Left ventricle myocardium superior (tissue), 1 donor: Measurements from ENCODE around the gene SCIN. TPM values are rescaled to one million over a fixed set of nuclear protein-coding genes. Genes with fewer than 3 reads are reported as not detected.
"Not testable (repeated sequence)": the region's sequence is repeated elsewhere in the genome, so short reads cannot be mapped to it uniquely, and the experiment has no call there.

Source experiments
- ATAC-seq: fragments of 200-7000 bp; cut with Tn5 transposase; one replicate; pipeline ENCODE4 v1.9.1; 2020; ENCODE audit warnings: mild to moderate bottlenecking, moderate library complexity
- DNase-seq: peaks from one replicate; pipeline ENCODE4 v3.0.0-alpha.2; 2020
- intact Hi-C: fragments of 100-400 bp; cut with micrococcal nuclease; formaldehyde crosslinking; loops from one replicate; pipeline ENCODE4 v1.11.0; 2022
- long read RNA-seq: library from polyadenylated mRNA; unstranded; transcript quantifications from one replicate; pipeline ENCODE4 v2.0.0, GENCODE V29; 2021
- total RNA-seq: library from RNA; stranded (reverse); fragmentation: NEBNext Ultra II Directional; extraction: Animal tissue kit (Norgen Biotek cat#: 25700); gene quantifications from one replicate; pipeline ENCODE4 v1.2.1, GENCODE V29; 2021
- donor health status: DM: no; HTN: yes; CAD: no; lungs with severe emphysema.

SCIN gene
- 0.20 TPM for total RNA-seq
- long read RNA-seq: 0 reads

GRCh38 chr7:12570534-12571461, at the start of gene SCIN:
Gene SCIN, plus strand, starts transcription at chr7:12570720. Its CDS starts 67 bp downstream, at chr7:12570787.
- DNase-seq (peak; percentile 47), ATAC-seq (peak; percentile 54)
- intact Hi-C loops: no loop called here

- no peak for DNase-seq
- no peak for ATAC-seq
- intact Hi-C loops: loop anchor here (5.0 kb wide), 2 partner anchors 97 to 737 kb away; no protein-coding TSS in a partner anchor
These were observed 45.6 kb upstream of the SCIN start for GRCh38 chr7:12524794-12525386.

- intact Hi-C loops, ATAC-seq, DNase-seq: not testable (repeated sequence)
These were observed 43.8 kb upstream of the SCIN start for GRCh38 chr7:12526693-12527092.

GRCh38 chr7:12527670-12528069, 42.9 kb upstream of the SCIN start:
- ATAC-seq, intact Hi-C loops, DNase-seq: not testable (repeated sequence)

- intact Hi-C loops: no loop called here
These were observed 40.4 kb upstream of the SCIN start for GRCh38 chr7:12529971-12530710.

GRCh38 chr7:12531784-12532183, 38.7 kb upstream of the SCIN start:
- intact Hi-C loops: no loop called here
- DNase-seq (no peak), ATAC-seq (no peak)

More at GRCh38 chr7:12529971-12530710, 40.4 kb upstream of the SCIN start:
- no peak for DNase-seq
- no peak for ATAC-seq

GRCh38 chr7:12534046-12534445, 36.5 kb upstream of the SCIN start:
- ATAC-seq (no peak), DNase-seq (no peak)
- intact Hi-C loops: no loop called here

- ATAC-seq (no peak), DNase-seq (no peak)
- intact Hi-C loops: no loop called here
These were observed 30.8 kb upstream of the SCIN start for GRCh38 chr7:12539681-12540080.

GRCh38 chr7:12540850-12541249, 29.7 kb upstream of the SCIN start:
- DNase-seq: no peak
- intact Hi-C loops: no loop called here
- ATAC-seq: no peak

GRCh38 chr7:12543586-12543985, 26.9 kb upstream of the SCIN start:
- ATAC-seq (no peak), DNase-seq (no peak)
- intact Hi-C loops: no loop called here

- DNase-seq (no peak), ATAC-seq (no peak)
- intact Hi-C loops: no loop called here
These were observed 21.4 kb upstream of the SCIN start for GRCh38 chr7:12549106-12549505.

- DNase-seq: no peak
- ATAC-seq: no peak
- intact Hi-C loops: no loop called here
These were observed 19.6 kb upstream of the SCIN start for GRCh38 chr7:12550956-12551355.

- no peak for DNase-seq
- ATAC-seq: no peak
- intact Hi-C loops: no loop called here
These were observed 17.6 kb upstream of the SCIN start for GRCh38 chr7:12552876-12553275.

- ATAC-seq (no peak), DNase-seq (no peak)
- intact Hi-C loops: no loop called here
These were observed 17.1 kb upstream of the SCIN start for GRCh38 chr7:12553416-12553815.

GRCh38 chr7:12554351-12554750, 16.2 kb upstream of the SCIN start:
- ATAC-seq (no peak), DNase-seq (no peak)
- intact Hi-C loops: no loop called here

- DNase-seq (no peak), ATAC-seq (no peak)
- intact Hi-C loops: no loop called here
These were observed 15.6 kb upstream of the SCIN start for GRCh38 chr7:12554872-12555271.

GRCh38 chr7:12555695-12556094, 14.8 kb upstream of the SCIN start:
- intact Hi-C loops, DNase-seq, ATAC-seq: not testable (repeated sequence)

- intact Hi-C loops: not testable (repeated sequence)
These were observed 14.3 kb upstream of the SCIN start for GRCh38 chr7:12556139-12556792.

GRCh38 chr7:12557282-12557681, 13.2 kb upstream of the SCIN start:
- intact Hi-C loops: no loop called here
- DNase-seq (no peak), ATAC-seq (no peak)

More at GRCh38 chr7:12556139-12556792, 14.3 kb upstream of the SCIN start:
- DNase-seq, ATAC-seq: not testable (repeated sequence)
